Right lobe of liver (tissue), 6 donors: ENCODE measurements around the gene HSPG2. TPM values are rescaled to one million over a fixed set of nuclear protein-coding genes. Genes with fewer than 3 reads are reported as not detected.

ENCODE experiments used
- ATAC-seq, 4 donors: fragments of 200-7000 bp; cut with Tn5 transposase; one replicate each; pipeline ENCODE4 v1.9.1; 2020; ENCODE audit warnings: mild to moderate bottlenecking in 4 of 4, moderate library complexity in 4 of 4
- DNase-seq, 3 donors: peaks; one replicate each; pipeline ENCODE4 v3.0.0-alpha.2; 2020
- H3K27ac ChIP-seq, 3 donors: fragments of 200-600 bp; one replicate each; pipeline ENCODE4 v1.8.0; 2022
- H3K27me3 ChIP-seq, 2 donors: fragments of 200-600 bp; one replicate each; pipeline ENCODE4 v1.8.0; 2022
- H3K36me3 ChIP-seq, 4 donors: fragments of 200-600 bp; sonication (generic) in 1 of 4; one replicate each; pipeline versions ENCODE4 v1.5.1 to v1.8.0; 2017 to 2022; ENCODE audit warnings: control low read depth in 1 of 4
- H3K4me1 ChIP-seq, 4 donors: fragments of 200-600 bp; sonication (generic) in 1 of 4; one replicate each; pipeline versions ENCODE4 v1.5.1 to v1.8.0; 2017 to 2022; ENCODE audit warnings: control low read depth in 1 of 4
- H3K4me3 ChIP-seq, 3 donors: fragments of 200-600 bp; one replicate each; pipeline ENCODE4 v1.8.0; 2022
- H3K9me3 ChIP-seq, 4 donors: fragments of 200-600 bp; sonication (generic) in 1 of 4; one replicate each; pipeline versions ENCODE4 v1.5.1 to v1.8.0; 2017 to 2022; ENCODE audit warnings: control low read depth in 1 of 4
- POLR2A ChIP-seq: fragments of 450-650 bp; IDR thresholded peaks from one replicate; pipeline ENCODE4 v1.6.1; 2017; ENCODE audit warnings: antibody characterized with exemption, mild to moderate bottlenecking
- WGBS: methylation state at CpG from one replicate; pipeline ENCODE4 v1.1.6; 2018; ENCODE audit warnings: low coverage, low lambda C conversion rate; ENCODE audit not compliant: insufficient coverage; ENCODE audit errors: missing lambda C conversion rate; 5-methylcytosine and 5-hydroxymethylcytosine counted together
- intact Hi-C, 2 donors: fragments of 100-400 bp; cut with DNase I; formaldehyde crosslinking; loops; one replicate each; pipeline versions ENCODE4 v1.11.2 to v1.14.1; 2022
- total RNA-seq, 6 experiments: library from RNA; depleted of rRNA in 2 of 6; stranded (reverse); fragments of >200 nt in 2 of 6; fragmentation: NEBNext Ultra II Directional in 3 of 6; extraction: Animal tissue kit (Norgen Biotek cat#: 25700) in 3 of 6; gene quantifications; one replicate each; pipeline versions ENCODE4 v1.1.0 to v1.2.4, GENCODE V29; 2016 to 2023
- TF ChIP-seq, protein P1 (sequence below), 4 donors: fragments of 200-600 bp in 3 of 4; fragments of 450-650 bp in 1 of 4; IDR thresholded peaks; one replicate each; pipeline versions ENCODE4 v1.5.1 to v1.8.0; 2016 to 2022; ENCODE audit warnings: antibody characterized with exemption in 4 of 4, mild to moderate bottlenecking in 2 of 4
- donor health status: DM: no; HTN: yes; CAD: no.
- donor health status: DM: no; HTN: no; CAD: no.
- donor health status: DM: no; HTN: no; CAD: no.
- donor health status: DM: no; HTN: yes; CAD: no.
- donor health status: DM: no; HTN: yes; CAD: no.

Gene HSPG2
- total RNA-seq, 6 experiments from 2014 or later = 31.3 to 90.9 (median 43.7) TPM

GRCh38 chr1:21903638-21904453, 33.3 kb downstream of the HSPG2 start:
- peaks cover 0 to 11% (median 3%) of the 10 kb centered on the region in 4 donors for H3K4me1 ChIP-seq
- DNase-seq = no peak
- no peak for ATAC-seq
- no peak overlapping the region for H3K4me3 ChIP-seq
- TF ChIP-seq POLR2A = no peak
- TF ChIP-seq, protein P1, sequence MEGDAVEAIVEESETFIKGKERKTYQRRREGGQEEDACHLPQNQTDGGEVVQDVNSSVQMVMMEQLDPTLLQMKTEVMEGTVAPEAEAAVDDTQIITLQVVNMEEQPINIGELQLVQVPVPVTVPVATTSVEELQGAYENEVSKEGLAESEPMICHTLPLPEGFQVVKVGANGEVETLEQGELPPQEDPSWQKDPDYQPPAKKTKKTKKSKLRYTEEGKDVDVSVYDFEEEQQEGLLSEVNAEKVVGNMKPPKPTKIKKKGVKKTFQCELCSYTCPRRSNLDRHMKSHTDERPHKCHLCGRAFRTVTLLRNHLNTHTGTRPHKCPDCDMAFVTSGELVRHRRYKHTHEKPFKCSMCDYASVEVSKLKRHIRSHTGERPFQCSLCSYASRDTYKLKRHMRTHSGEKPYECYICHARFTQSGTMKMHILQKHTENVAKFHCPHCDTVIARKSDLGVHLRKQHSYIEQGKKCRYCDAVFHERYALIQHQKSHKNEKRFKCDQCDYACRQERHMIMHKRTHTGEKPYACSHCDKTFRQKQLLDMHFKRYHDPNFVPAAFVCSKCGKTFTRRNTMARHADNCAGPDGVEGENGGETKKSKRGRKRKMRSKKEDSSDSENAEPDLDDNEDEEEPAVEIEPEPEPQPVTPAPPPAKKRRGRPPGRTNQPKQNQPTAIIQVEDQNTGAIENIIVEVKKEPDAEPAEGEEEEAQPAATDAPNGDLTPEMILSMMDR (IDR thresholded peaks at IDR 0.05) = no peak
- 67% methylated on average over 19 of the region's 26 CpGs for WGBS
- intact Hi-C loops = no loop called here
- H3K27ac ChIP-seq = no peak overlapping the region
- H3K27me3 ChIP-seq = no peaks in the 10 kb centered on the region
- H3K9me3 ChIP-seq = no peaks in the 10 kb centered on the region
- H3K36me3 ChIP-seq = no peaks in the 10 kb centered on the region

GRCh38 chr1:21902026-21903012, 34.8 kb downstream of the HSPG2 start:
- H3K27me3 ChIP-seq = no peaks in the 10 kb centered on the region
- peaks cover 0 to 11% (median 3%) of the 10 kb centered on the region in 4 donors for H3K4me1 ChIP-seq
- TF ChIP-seq, protein P1 (IDR thresholded peaks at IDR 0.05) = no peak
- no peak for TF ChIP-seq POLR2A
- H3K9me3 ChIP-seq = no peaks in the 10 kb centered on the region
- WGBS = 24% methylated on average over 12 of the region's 20 CpGs
- intact Hi-C loops = no loop called here
- H3K27ac ChIP-seq = peak overlapping the region in 1 of 3 donors; percentile 10
- ATAC-seq = peak; percentile 50 to 75 (median 69)
- H3K36me3 ChIP-seq = no peaks in the 10 kb centered on the region
- H3K4me3 ChIP-seq = no peak overlapping the region
- DNase-seq = peak in 1 of 3 donors; percentile 69

GRCh38 chr1:21901473-21901847, 35.6 kb downstream of the HSPG2 start:
- no peak for DNase-seq
- Histone ChIP-seq H3K4me3 (no peak overlapping the region), H3K27ac (no peak overlapping the region), H3K27me3 (no peaks in the 10 kb centered on the region), H3K4me1 (peaks cover 0 to 11% (median 3%) of the 10 kb centered on the region in 4 donors), H3K9me3 (no peaks in the 10 kb centered on the region), H3K36me3 (no peaks in the 10 kb centered on the region)
- intact Hi-C loops = no loop called here
- no peak for ATAC-seq
- no CpG with 5 or more reads among the region's 5 CpGs for WGBS
- TF ChIP-seq, protein P1 (IDR thresholded peaks at IDR 0.05) = no peak
- no peak for TF ChIP-seq POLR2A

- no peak for TF ChIP-seq POLR2A
- TF ChIP-seq, protein P1 (IDR thresholded peaks at IDR 0.05) = no peak
- H3K4me3 ChIP-seq = no peak overlapping the region
- no peak overlapping the region for H3K27ac ChIP-seq
- DNase-seq = no peak
- no peaks in the 10 kb centered on the region for H3K36me3 ChIP-seq
- 67% methylated on average over 10 of the region's 13 CpGs for WGBS
- intact Hi-C loops = no loop called here
- H3K27me3 ChIP-seq = no peaks in the 10 kb centered on the region
- H3K4me1 ChIP-seq = peaks cover 0 to 11% (median 3%) of the 10 kb centered on the region in 4 donors
- no peak for ATAC-seq
- no peaks in the 10 kb centered on the region for H3K9me3 ChIP-seq
These were observed 36.2 kb downstream of the HSPG2 start for GRCh38 chr1:21900766-21901472.
